ENCODE results near the gene TRIO. TPM values are rescaled to one million over a fixed set of nuclear protein-coding genes. Genes with fewer than 3 reads are reported as not detected.

The TRIO gene
- total RNA-seq, 1 donor from 2014 or later: 148 TPM

DNA sequence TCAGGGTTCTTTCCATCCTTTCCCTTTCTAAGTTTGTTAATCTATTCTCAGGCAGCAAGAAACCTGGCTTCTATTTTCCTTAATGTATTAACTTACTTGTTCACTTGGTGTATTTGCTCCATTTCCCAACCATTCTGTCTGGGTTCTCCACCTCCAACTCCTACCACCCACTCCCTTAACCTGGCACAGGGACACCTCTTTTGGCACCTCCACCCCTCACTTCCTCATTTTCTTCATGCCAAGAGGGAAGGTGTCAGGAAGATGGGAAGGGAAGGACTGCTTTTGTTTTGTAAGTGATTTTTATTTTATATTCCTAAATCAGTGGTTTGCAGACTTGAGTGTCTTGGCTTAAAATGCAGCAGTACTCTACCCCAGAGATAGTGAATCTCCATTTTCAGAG, 166.1 kb downstream of the TRIO start:
- TF ChIP-seq, protein P1, sequence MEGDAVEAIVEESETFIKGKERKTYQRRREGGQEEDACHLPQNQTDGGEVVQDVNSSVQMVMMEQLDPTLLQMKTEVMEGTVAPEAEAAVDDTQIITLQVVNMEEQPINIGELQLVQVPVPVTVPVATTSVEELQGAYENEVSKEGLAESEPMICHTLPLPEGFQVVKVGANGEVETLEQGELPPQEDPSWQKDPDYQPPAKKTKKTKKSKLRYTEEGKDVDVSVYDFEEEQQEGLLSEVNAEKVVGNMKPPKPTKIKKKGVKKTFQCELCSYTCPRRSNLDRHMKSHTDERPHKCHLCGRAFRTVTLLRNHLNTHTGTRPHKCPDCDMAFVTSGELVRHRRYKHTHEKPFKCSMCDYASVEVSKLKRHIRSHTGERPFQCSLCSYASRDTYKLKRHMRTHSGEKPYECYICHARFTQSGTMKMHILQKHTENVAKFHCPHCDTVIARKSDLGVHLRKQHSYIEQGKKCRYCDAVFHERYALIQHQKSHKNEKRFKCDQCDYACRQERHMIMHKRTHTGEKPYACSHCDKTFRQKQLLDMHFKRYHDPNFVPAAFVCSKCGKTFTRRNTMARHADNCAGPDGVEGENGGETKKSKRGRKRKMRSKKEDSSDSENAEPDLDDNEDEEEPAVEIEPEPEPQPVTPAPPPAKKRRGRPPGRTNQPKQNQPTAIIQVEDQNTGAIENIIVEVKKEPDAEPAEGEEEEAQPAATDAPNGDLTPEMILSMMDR (IDR thresholded peaks at IDR 0.05): no peak
- no peaks in the 10 kb centered on the region for H3K9me3 ChIP-seq
- H3K36me3 ChIP-seq: peaks cover 58% of the 10 kb centered on the region
- no peak overlapping the region for H3K27ac ChIP-seq
- DNase-seq (no peak), ATAC-seq (no peak)
- H3K4me1 ChIP-seq: peaks cover 4% of the 10 kb centered on the region
- intact Hi-C loops (cut with DNase I): no loop called here
- H3K27me3 ChIP-seq (ENCODE audit: low read depth): no peaks in the 10 kb centered on the region
- no peak overlapping the region for H3K4me3 ChIP-seq

- H3K36me3 ChIP-seq: peaks cover 58% of the 10 kb centered on the region
- ATAC-seq (peak; percentile 62 to 84), DNase-seq (no peak)
- no peak overlapping the region for H3K4me3 ChIP-seq
- intact Hi-C loops (cut with DNase I): no loop called here
- TF ChIP-seq, protein P1 (IDR thresholded peaks at IDR 0.05): no peak
- H3K27ac ChIP-seq: no peak overlapping the region
- no peaks in the 10 kb centered on the region for H3K9me3 ChIP-seq
- H3K4me1 ChIP-seq: peaks cover 4% of the 10 kb centered on the region
- H3K27me3 ChIP-seq (ENCODE audit: low read depth): no peaks in the 10 kb centered on the region
Observed at GRCh38 chr5:14309878-14310531, 166.9 kb downstream of the TRIO start.

DNA sequence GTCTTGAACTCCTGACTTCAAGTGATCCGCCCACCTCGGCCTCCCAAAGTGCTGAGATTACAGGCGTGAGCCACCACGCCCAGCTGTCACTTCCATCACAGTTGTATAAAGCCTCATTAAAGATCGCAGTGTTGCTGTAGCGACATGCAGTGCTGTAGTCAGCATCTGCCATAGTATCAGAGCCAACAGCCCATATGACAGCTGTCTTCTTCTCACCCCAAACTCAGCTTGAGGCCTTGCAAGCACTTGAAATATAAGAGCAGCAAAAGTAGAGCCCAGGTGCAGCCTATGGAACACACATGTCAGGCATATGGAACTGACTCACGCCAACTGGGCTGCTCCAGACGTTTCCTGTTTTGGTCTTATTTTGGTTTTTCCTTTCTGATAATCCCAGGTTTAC, 167.8 kb downstream of the TRIO start:
- TF ChIP-seq, protein P1 (IDR thresholded peaks at IDR 0.05): no peak
- Histone ChIP-seq H3K4me1 (peaks cover 4% of the 10 kb centered on the region), H3K4me3 (no peak overlapping the region), H3K27ac (no peak overlapping the region), H3K36me3 (peaks cover 49% of the 10 kb centered on the region), H3K27me3 (ENCODE audit: low read depth) (no peaks in the 10 kb centered on the region), H3K9me3 (no peaks in the 10 kb centered on the region)
- intact Hi-C loops (cut with DNase I): no loop called here
- DNase-seq: no peak
- no peak for ATAC-seq

DNA sequence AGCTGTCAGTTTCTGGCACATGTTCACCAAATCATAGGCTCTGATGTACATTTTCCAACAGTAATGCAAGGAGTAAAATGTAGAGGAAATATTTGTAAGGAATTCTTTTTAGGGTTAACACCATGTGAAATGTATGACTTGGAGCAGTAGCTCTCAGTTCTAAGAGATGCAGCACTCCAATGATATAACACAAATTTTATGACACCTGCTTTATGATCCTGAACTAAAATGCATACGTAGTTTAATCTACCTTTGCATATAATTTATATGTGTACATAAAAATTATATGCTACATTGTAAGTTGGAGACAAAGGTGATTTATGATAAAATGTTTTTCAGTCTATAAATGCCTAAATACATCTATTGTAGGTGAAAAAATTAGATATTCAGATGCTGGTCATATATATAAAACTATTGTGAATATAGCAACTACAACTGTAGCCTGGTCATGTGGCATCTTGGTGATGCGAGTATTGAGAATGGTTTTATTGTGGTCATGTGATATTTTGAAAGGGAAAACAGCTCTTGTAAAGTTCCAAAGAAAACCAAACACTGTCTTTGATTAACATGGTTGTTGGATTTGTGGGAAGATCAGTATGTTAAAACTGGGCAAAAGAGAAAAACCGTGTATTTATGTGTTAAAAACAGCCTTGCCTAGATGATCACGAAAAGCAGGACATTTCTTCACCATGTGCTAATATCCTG, 171.0 kb downstream of the TRIO start:
- Histone ChIP-seq H3K27ac (no peak overlapping the region), H3K27me3 (ENCODE audit: low read depth) (no peaks in the 10 kb centered on the region), H3K36me3 (peaks cover 68% of the 10 kb centered on the region), H3K4me1 (peaks cover 4% of the 10 kb centered on the region), H3K4me3 (no peak overlapping the region), H3K9me3 (no peaks in the 10 kb centered on the region)
- no peak for ATAC-seq
- DNase-seq: no peak
- TF ChIP-seq, protein P1 (IDR thresholded peaks at IDR 0.05): no peak
- intact Hi-C loops (cut with DNase I): no loop called here

- TF ChIP-seq, protein P1 (IDR thresholded peaks at IDR 0.05): no peak
- ATAC-seq: peak; percentile 45 to 69
- no peak overlapping the region for H3K27ac ChIP-seq
- intact Hi-C loops (cut with DNase I): no loop called here
- H3K27me3 ChIP-seq (ENCODE audit: low read depth): no peaks in the 10 kb centered on the region
- no peaks in the 10 kb centered on the region for H3K4me1 ChIP-seq
- H3K36me3 ChIP-seq: peaks cover 64% of the 10 kb centered on the region
- H3K9me3 ChIP-seq: no peaks in the 10 kb centered on the region
- no peak overlapping the region for H3K4me3 ChIP-seq
- DNase-seq: peak; percentile 53
Observed at GRCh38 chr5:14316471-14316870, 173.3 kb downstream of the TRIO start.
